ENCODE results near the gene ZNF529. TPM values are rescaled to one million over a fixed set of nuclear protein-coding genes. Genes with fewer than 3 reads are reported as not detected.

ZNF529 gene
- total and polyA plus RNA-seq, 8 donors = 1.4 to 25.2 (median 3.5) TPM

DNA sequence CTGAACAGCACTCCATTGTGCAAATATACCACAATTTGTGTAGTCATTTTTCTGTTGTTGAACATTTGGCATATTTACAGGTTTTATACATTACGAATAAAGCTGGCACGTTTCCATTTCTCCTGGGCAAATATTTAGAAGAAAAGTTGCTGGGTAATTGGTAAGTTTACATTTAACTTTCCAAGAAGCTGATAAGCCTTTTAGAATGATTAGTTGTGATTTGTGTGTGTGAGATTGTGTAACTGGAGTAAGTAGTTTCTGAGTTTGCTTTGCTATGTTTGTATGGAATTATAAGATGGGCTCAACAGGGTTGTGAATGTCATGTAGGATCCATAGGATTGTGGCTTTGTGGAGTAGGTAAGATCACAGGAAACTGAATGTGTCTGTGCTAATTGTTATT, 1.6 kb upstream of the ZNF529 start:
- Histone ChIP-seq H3K36me3 (peaks cover 24 to 58% (median 51%) of the 10 kb centered on the region in 4 donors), H3K9me3 (peaks cover 0 to 52% (median 24%) of the 10 kb centered on the region in 4 donors), H3K27me3 (no peaks in the 10 kb centered on the region), H3K27ac (peak overlapping the region in 2 of 5 donors; percentile 83 to 90), H3K4me3 (peak overlapping the region; percentile 61 to 84 (median 81)), H3K4me1 (peaks cover 8 to 30% (median 27%) of the 10 kb centered on the region in 4 donors)
- DNase-seq = peak in 1 of 2 donors; percentile 62
- TF ChIP-seq POLR2AphosphoS5 (IDR thresholded peaks at IDR 0.05) (no peak), EP300 (IDR thresholded peaks at IDR 0.05) (no peak), POLR2A (IDR thresholded peaks at IDR 0.05) (no peak)
- TF ChIP-seq, protein P1, sequence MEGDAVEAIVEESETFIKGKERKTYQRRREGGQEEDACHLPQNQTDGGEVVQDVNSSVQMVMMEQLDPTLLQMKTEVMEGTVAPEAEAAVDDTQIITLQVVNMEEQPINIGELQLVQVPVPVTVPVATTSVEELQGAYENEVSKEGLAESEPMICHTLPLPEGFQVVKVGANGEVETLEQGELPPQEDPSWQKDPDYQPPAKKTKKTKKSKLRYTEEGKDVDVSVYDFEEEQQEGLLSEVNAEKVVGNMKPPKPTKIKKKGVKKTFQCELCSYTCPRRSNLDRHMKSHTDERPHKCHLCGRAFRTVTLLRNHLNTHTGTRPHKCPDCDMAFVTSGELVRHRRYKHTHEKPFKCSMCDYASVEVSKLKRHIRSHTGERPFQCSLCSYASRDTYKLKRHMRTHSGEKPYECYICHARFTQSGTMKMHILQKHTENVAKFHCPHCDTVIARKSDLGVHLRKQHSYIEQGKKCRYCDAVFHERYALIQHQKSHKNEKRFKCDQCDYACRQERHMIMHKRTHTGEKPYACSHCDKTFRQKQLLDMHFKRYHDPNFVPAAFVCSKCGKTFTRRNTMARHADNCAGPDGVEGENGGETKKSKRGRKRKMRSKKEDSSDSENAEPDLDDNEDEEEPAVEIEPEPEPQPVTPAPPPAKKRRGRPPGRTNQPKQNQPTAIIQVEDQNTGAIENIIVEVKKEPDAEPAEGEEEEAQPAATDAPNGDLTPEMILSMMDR (IDR thresholded peaks at IDR 0.05) = no peak
- 22 to 49% (median 33%) methylated on average over 2 of the region's 2 CpGs for WGBS, 5 donors
- intact Hi-C loops (cut with DNase I; ENCODE audit: low total_unique reads) = no loop called here

DNA sequence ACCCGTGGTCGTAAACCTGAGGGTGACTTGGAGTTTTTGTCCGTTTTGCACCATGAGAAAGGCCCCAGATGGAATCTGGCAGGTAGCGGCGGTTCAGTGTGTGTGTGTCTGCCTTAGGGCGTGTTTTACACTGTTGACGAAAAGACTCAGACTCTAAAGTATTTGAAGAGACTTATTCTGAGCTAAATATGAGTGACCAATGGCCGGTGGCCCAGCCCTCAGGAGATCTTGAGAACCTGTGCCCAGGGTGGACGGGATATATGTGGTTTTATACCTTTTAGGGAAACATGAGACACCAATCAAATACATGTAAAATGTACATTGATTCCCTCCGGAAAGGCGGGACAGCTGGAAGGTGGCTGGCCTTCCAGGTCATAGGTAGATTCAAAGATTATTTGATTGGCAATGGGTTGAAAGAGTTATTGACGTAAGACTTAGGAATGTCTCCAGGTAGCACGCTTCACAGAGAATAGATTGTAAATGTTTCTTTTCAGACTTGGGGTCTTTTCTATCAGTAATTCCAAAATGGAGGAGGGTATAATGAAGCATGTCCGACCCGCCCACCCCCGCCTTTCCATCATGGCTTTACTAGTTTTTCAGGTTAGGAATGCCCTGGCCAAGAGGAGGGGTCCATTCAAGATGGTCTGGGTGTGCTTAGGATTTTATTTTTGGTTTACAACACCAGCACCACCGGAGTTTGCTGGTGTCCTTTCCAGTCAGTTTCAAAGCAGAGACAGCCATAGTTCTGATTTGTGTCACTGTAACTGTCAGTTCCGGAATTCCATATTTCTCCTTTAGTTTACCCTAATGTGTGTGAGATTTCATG, 1.0 kb upstream of the ZNF529 start:
- intact Hi-C loops (cut with DNase I; ENCODE audit: low total_unique reads) = no loop called here
- no peak for TF ChIP-seq EP300 (IDR thresholded peaks at IDR 0.05)
- no peak for TF ChIP-seq POLR2A (IDR thresholded peaks at IDR 0.05)
- TF ChIP-seq, protein P1 (IDR thresholded peaks at IDR 0.05) = no peak
- TF ChIP-seq POLR2AphosphoS5 (IDR thresholded peaks at IDR 0.05) = no peak
- peak overlapping the region; percentile 61 to 84 (median 81) for H3K4me3 ChIP-seq
- peak; percentile 26 to 62 for DNase-seq
- peak overlapping the region; percentile 83 to 90 (median 86) for H3K27ac ChIP-seq
- WGBS, 5 donors = 13 to 22% (median 20%) methylated on average over 18 of the region's 18 CpGs
- no peaks in the 10 kb centered on the region for H3K27me3 ChIP-seq
- peaks cover 18 to 58% (median 51%) of the 10 kb centered on the region in 4 donors for H3K36me3 ChIP-seq
- peaks cover 8 to 30% (median 27%) of the 10 kb centered on the region in 4 donors for H3K4me1 ChIP-seq
- peaks cover 0 to 52% (median 24%) of the 10 kb centered on the region in 4 donors for H3K9me3 ChIP-seq

DNA sequence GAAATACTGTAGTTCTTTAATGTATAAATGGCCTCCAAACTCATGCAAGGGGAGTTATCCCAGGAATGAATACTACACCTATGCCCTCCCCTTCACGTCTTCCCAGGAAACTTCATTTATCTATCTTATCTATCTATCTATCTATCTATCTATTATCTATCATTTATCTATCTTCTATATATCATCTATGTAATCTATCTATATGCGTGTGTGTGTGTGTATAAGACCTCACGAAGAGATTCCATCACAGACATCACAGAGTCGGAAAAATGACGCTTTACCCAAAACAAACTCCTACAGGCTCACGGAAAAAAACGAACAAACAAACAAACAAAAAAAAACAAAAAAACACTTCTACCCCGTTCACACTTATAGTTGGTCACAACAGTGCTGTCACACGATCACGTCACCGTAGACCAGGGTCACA, 486 bp downstream of the ZNF529 start:
- whole genome bisulfite sequencing, 5 donors = 1 to 2% (median 1%) methylated on average over 11 of the region's 11 CpGs
- Histone ChIP-seq H3K4me3 (peak overlapping the region; percentile 61 to 84 (median 81)), H3K4me1 (peaks cover 8 to 30% (median 27%) of the 10 kb centered on the region in 4 donors), H3K9me3 (peaks cover 0 to 55% (median 27%) of the 10 kb centered on the region in 4 donors), H3K27me3 (no peaks in the 10 kb centered on the region), H3K36me3 (peaks cover 9 to 59% (median 52%) of the 10 kb centered on the region in 4 donors), H3K27ac (peak overlapping the region; percentile 83 to 90 (median 86))
- TF ChIP-seq EP300 (IDR thresholded peaks at IDR 0.05) (no peak), POLR2AphosphoS5 (IDR thresholded peaks at IDR 0.05) (no peak), POLR2A (IDR thresholded peaks at IDR 0.05) (no peak)
- TF ChIP-seq, protein P1 (IDR thresholded peaks at IDR 0.05) = no peak
- intact Hi-C loops (cut with DNase I; ENCODE audit: low total_unique reads) = no loop called here
- DNase-seq = no peak

DNA sequence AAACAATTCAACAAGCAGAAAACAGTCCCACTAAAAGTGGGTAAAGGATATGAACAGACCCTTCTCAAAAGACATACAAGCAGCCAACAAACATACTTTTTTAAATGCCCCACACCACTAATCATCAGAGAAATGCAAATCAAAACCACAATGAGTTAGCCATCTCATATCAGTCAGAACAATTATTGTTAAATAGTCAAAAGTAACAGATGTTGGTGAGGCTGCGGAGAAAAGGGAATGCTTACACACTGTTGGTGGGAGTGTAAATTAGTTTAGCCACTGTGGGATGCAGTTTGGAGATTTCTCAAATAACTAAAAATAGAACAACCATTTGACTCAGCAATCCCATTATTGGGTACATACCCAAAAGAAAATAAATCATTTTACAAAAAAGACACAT, 8.7 kb downstream of the ZNF529 start:
- H3K9me3 ChIP-seq = peaks cover 46 to 100% (median 89%) of the 10 kb centered on the region in 4 donors
- peaks cover 40 to 98% (median 90%) of the 10 kb centered on the region in 4 donors for H3K36me3 ChIP-seq
- intact Hi-C loops (cut with DNase I; ENCODE audit: low total_unique reads) = no loop called here

More for the DNA sequence above, 8.7 kb downstream of the ZNF529 start:
- H3K27ac ChIP-seq = no peak overlapping the region
- H3K4me3 ChIP-seq = no peak overlapping the region
- TF ChIP-seq POLR2A (IDR thresholded peaks at IDR 0.05) (no peak), EP300 (IDR thresholded peaks at IDR 0.05) (no peak), POLR2AphosphoS5 (IDR thresholded peaks at IDR 0.05) (no peak)
- TF ChIP-seq, protein P1 (IDR thresholded peaks at IDR 0.05) = no peak
- DNase-seq = no peak
- 92 to 100% (median 96%) methylated on average over 1 of the region's 1 CpG for WGBS, 5 donors
- no peaks in the 10 kb centered on the region for H3K27me3 ChIP-seq
- no peaks in the 10 kb centered on the region for H3K4me1 ChIP-seq

All from stomach (tissue), 9 donors.